HEK293 (cell line): Measurements from ENCODE around the gene SPP2.

Experiments
- CTCF ChIP-seq: fragments of 450-650 bp; formaldehyde crosslinking; IDR thresholded peaks from 2 replicates; pipeline ENCODE4 v1.5.1; 2016; ENCODE audit warnings: missing biosample characterization, missing genetic modification characterization
- MEIS1 ChIP-seq: sonication (generic); formaldehyde crosslinking; IDR thresholded peaks from 2 replicates; pipeline ENCODE4 v1.8.1; 2022; ENCODE audit warnings: missing genetic modification reagents, mild to moderate bottlenecking, borderline replicate concordance
- SETDB1 ChIP-seq: IDR thresholded peaks from one replicate; pipeline ENCODE4 v1.6.1; 2017; ENCODE audit warnings: mild to moderate bottlenecking, low read length, moderate library complexity, mixed read lengths; ENCODE audit not compliant: insufficient read length
- ZBTB21 ChIP-seq: fragments of 450-650 bp; formaldehyde crosslinking; IDR thresholded peaks from 2 replicates; pipeline ENCODE4 v1.5.1; 2017; ENCODE audit warnings: missing biosample characterization, missing genetic modification characterization
- ZNF274 ChIP-seq, 2 experiments: fragments of 200-500 bp in 1 of 2; fragments of 450-650 bp in 1 of 2; sonication (Bioruptor generic) in 1 of 2; formaldehyde crosslinking in 1 of 2; IDR thresholded peaks; 2 replicates each; pipeline versions ENCODE4 v1.5.1 to v1.6.1; 2014 to 2016; ENCODE audit warnings: borderline replicate concordance in 1 of 2, inconsistent platforms in 1 of 2, low read length in 1 of 2, missing biosample characterization in 1 of 2, missing genetic modification characterization in 1 of 2
- ZNF555 ChIP-seq: fragments of 450-650 bp; formaldehyde crosslinking; conservative IDR thresholded peaks from 2 replicates; pipeline ENCODE4 v1.5.1; 2017; ENCODE audit warnings: missing biosample characterization, mild to moderate bottlenecking, missing genetic modification characterization, inconsistent platforms
- ZNF670 ChIP-seq: fragments of 450-650 bp; formaldehyde crosslinking; IDR thresholded peaks from 2 replicates; pipeline ENCODE4 v1.5.1; 2016; ENCODE audit warnings: missing biosample characterization, missing genetic modification characterization, low read depth
- ZNF785 ChIP-seq: fragments of 450-650 bp; formaldehyde crosslinking; IDR thresholded peaks from 2 replicates; pipeline ENCODE4 v1.5.1; 2016; ENCODE audit warnings: missing biosample characterization, missing genetic modification characterization
- ZSCAN5A ChIP-seq: fragments of 450-650 bp; formaldehyde crosslinking; IDR thresholded peaks from 2 replicates; pipeline ENCODE4 v1.5.1; 2016; ENCODE audit warnings: missing biosample characterization, missing genetic modification characterization

- TF ChIP-seq ZSCAN5A (tag by site-specific recombination) (no peak), CTCF (no peak), MEIS1 (CRISPR knock-in tag) (no peak), SETDB1 (no peak), ZBTB21 (tag by site-specific recombination) (no peak), ZNF785 (tag by site-specific recombination) (no peak), ZNF274 (IDR thresholded peaks at IDR 0.05; ENCODE audit: low read length) (no peak), ZNF274 (tag by site-specific recombination; IDR thresholded peaks at IDR 0.05; ENCODE audit: borderline replicate concordance) (no peak), ZNF670 (tag by site-specific recombination) (no peak), ZNF555 (tag by site-specific recombination) (no peak)
Measured at GRCh38 chr2:234048049-234048448, 2.5 kb upstream of the SPP2 start.
